ENCODE measurements around the gene NLRC5. TPM values are rescaled to one million over a fixed set of nuclear protein-coding genes. Genes with fewer than 3 reads are reported as not detected.

Gene NLRC5
- total and polyA plus RNA-seq, 9 of the 15 experiments (the other 6 are each of a cell fraction or from before 2014, with no cell fraction given): 0.59 to 0.71 TPM; not detected in 7

DNA sequence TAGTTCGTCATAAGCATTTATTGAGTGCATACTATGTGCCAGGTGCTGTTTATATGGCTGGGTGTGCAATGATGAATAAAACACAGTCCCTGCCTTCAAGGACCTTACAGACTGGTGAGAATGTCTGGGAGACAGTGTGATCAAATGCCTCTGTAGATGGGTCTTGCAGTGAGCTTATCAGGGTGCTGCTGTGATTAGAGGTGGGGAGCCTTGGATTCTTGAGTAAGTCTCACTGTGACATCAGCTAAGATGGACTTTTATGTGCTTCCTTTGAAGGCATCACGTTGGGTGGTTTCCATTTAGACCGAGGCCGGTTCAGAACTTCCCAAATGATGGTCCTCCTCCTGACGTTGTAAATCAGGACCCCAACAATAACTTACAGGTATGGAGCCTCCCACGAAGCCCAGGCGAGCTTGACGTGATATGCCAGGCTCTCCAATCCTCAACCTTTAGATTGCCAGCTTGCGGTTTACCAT lies 47.5 kb upstream of the NLRC5 start (continued):
- TF ChIP-seq MXI1 (IDR thresholded peaks at IDR 0.05; ENCODE audit: low read depth, low read length) (no peak), KDM5B (IDR thresholded peaks at IDR 0.05; ENCODE audit: insufficient replicate concordance, low read depth, low read length) (peak; percentile 29), PML (IDR thresholded peaks at IDR 0.05; ENCODE audit: low read length) (peak; percentile 65; the same call in 1 of the 2 replicates), POLR2AphosphoS2 (IDR thresholded peaks at IDR 0.05; ENCODE audit: low read length) (0 out of 2 replicates have a peak, but pooled peaks have one; percentile 63), POLR2H (tag; IDR thresholded peaks at IDR 0.05; ENCODE audit: low read depth) (0 out of 2 replicates have a peak, but pooled peaks have one; percentile 17), SUPT5H (IDR thresholded peaks at IDR 0.05) (peak; percentile 45), MTA3 (IDR thresholded peaks at IDR 0.05; ENCODE audit: borderline replicate concordance) (peak; percentile 18; the same call in 1 of the 2 replicates)
- TF ChIP-seq, protein P1, sequence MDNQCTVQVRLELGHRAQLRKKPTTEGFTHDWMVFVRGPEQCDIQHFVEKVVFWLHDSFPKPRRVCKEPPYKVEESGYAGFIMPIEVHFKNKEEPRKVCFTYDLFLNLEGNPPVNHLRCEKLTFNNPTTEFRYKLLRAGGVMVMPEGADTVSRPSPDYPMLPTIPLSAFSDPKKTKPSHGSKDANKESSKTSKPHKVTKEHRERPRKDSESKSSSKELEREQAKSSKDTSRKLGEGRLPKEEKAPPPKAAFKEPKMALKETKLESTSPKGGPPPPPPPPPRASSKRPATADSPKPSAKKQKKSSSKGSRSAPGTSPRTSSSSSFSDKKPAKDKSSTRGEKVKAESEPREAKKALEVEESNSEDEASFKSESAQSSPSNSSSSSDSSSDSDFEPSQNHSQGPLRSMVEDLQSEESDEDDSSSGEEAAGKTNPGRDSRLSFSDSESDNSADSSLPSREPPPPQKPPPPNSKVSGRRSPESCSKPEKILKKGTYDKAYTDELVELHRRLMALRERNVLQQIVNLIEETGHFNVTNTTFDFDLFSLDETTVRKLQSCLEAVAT (IDR thresholded peaks at IDR 0.05): 0 out of 4 replicates have a peak, but pooled peaks of 1 of the 2 experiments have one; percentile 30

DNA sequence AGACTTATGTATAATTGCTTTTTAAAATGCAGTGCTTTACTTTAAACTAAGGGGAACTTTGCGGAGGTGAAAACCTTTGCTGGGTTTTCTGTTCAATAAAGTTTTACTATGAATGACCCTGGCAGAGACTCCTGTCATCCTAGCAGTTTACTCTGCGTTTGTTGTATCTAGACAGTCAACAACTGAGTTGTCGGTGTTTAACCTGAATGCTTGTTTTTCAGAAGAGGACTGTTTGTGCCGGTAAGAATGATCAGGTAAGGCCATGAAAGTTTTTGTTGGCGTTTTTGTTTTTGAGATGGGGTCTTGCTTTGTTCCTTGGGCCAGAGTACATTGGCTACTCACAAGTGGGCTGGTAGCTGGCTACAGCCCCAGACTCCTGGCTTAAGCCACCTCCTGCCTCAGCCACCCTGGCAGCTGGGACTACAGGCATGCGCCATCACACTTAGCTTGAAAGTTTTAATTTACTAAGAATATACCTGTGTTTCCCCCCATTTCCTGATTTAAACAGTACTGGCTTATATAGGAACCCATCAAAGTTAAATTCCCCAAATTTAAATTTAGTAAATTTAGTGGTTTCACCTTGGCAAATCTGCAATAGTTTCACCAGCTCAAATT lies 45.5 kb upstream of the NLRC5 start:
- WGBS (ENCODE audit: insufficient coverage, low coverage, missing lambda C conversion rate): 90% methylated on average over 6 of the region's 6 CpGs
- intact Hi-C loops (cut with micrococcal nuclease) (no loop called here), in situ Hi-C loops (cut with MboI) (no loop called here)
- ATAC-seq (no peak), DNase-seq (ENCODE audit: extremely low read depth in 1 of 4, low spot score in 3 of 4) (no peak), FAIRE-seq (no peak)
- Histone ChIP-seq H3K27ac (ENCODE audit: extremely low read depth, low read depth, low read length) (no peak overlapping the region), H3K36me3 (ENCODE audit: control insufficient read depth, insufficient read depth, low read length) (peaks cover 63% of the 10 kb centered on the region), H3K9me1 (ENCODE audit: control insufficient read depth, insufficient read depth, low read length) (no peaks in the 10 kb centered on the region), H3K4me3 (no peak overlapping the region), H3K9me3 (replicated peaks; ENCODE audit: control insufficient read depth, insufficient read depth, low read depth, low read length) (no peaks in the 10 kb centered on the region), H3K9ac (ENCODE audit: insufficient read depth in 1 of 2, low read depth in 2 of 2, low read length in 2 of 2) (no peak overlapping the region), H2AFZ (ENCODE audit: low read depth, low read length) (no peak overlapping the region), H3K4me1 (replicated peaks in 1 of 2; ENCODE audit: control insufficient read depth in 2 of 2, insufficient read depth in 2 of 2, low read length in 2 of 2) (no peaks in the 10 kb centered on the region), H4K20me1 (replicated peaks; ENCODE audit: control insufficient read depth, insufficient read depth, low read length) (peaks cover 6% of the 10 kb centered on the region; the same call in 1 of the 2 replicates), H3K79me2 (ENCODE audit: control insufficient read depth, insufficient read depth, low read length) (no peaks in the 10 kb centered on the region), H3K27me3 (ENCODE audit: control insufficient read depth in 2 of 2, insufficient read depth in 2 of 2, low read length in 2 of 2) (no peaks in the 10 kb centered on the region), H3K4me2 (ENCODE audit: insufficient read depth, low read length) (no peak overlapping the region)
- ChIA-PET CTCF (ENCODE audit: low intra/inter-chr PET ratio) (no interaction called here), POLR2A (interaction anchor here (1.3 to 8.4 kb wide), 3 partner anchors 11 to 18 kb away, joined by 3 to 102 read pairs (median 4); partner anchors contain the start of genes CETP and HERPUD1)
- TSS peak; percentile 0 for BruUV-seq (replicated peaks)
- TF ChIP-seq TCF7L2 (IDR thresholded peaks at IDR 0.05; ENCODE audit: low read depth, low read length): no peak
- 0 out of 2 replicates have a peak, but pooled peaks have one; percentile 4 for TF ChIP-seq ILF3 (IDR thresholded peaks at IDR 0.05; ENCODE audit: borderline replicate concordance)
- TF ChIP-seq ZNF57 (CRISPR knock-in tag; IDR thresholded peaks at IDR 0.05): no peak
- no peak for TF ChIP-seq CREM (IDR thresholded peaks at IDR 0.05; ENCODE audit: low read depth)
- TF ChIP-seq POLR2H (tag; IDR thresholded peaks at IDR 0.05; ENCODE audit: low read depth): 0 out of 2 replicates have a peak, but pooled peaks have one; percentile 15
- TF ChIP-seq, protein P2, sequence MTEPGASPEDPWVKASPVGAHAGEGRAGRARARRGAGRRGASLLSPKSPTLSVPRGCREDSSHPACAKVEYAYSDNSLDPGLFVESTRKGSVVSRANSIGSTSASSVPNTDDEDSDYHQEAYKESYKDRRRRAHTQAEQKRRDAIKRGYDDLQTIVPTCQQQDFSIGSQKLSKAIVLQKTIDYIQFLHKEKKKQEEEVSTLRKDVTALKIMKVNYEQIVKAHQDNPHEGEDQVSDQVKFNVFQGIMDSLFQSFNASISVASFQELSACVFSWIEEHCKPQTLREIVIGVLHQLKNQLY (CRISPR knock-in tag; conservative IDR thresholded peaks at IDR 0.05): no peak
- TF ChIP-seq NFE2 (IDR thresholded peaks at IDR 0.05; ENCODE audit: low read depth): no peak
- no peak for TF ChIP-seq TFAM (CRISPR knock-in tag; conservative IDR thresholded peaks at IDR 0.05)
